ENCODE results near the gene TRAPPC4. TPM values are rescaled to one million over a fixed set of nuclear protein-coding genes. Genes with fewer than 3 reads are reported as not detected.
"Not testable (repeated sequence)": the region's sequence is repeated elsewhere in the genome, so short reads cannot be mapped to it uniquely, and the experiment has no call there.

The TRAPPC4 gene
- total RNA-seq, 1 donor from 2014 or later, result 32.7 TPM

DNA sequence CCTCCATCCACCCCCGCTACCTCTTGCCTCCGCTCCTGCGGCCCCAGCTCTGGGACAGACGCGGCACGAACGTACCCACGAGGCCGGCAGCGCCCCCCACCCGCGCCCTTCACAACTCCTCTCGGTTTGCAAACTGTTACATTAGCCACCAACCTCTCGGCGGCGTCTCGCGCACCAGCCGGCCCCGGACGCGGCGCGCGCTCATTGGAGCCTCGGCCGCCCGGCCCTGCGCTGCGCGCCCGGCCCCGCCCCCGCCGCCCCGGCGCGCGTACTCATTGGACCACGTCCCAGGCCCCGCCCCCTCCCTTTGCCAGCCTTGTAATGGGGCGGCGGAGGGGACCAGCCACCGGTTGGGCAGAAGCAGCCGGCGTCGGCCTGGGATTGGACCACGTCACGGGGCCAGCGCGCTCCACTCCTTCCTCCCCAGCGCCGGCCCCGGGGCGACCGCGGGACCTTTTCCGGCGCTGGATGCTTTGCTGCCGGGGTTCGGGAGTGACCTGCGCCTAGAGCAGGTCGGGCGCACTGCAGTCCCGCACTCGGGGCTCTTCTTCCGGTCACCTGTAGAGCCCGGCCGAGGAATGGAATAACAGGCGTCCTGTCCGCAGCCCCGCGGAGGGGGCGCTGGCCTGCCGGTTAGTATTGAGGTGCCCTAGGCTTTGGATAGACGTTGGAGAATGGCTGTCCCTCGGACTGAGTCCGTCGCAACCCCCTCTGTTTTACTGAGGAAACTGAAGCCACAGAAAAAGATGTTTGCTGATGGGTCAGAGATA is 38.6 kb downstream of the TRAPPC4 start, which contains the start of gene HYOU1:
Gene HYOU1, minus strand, starts transcription at position 206 of the 770 bp plus-strand sequence. CDS start 1,045 bp downstream, outside the sequence.
- Histone ChIP-seq H3K4me3 (peak within 1 kb of the TSS; percentile 99), H3K4me1 (peaks cover 42% of the 10 kb centered on the region), H3K27ac (replicated peaks) (peak within 1 kb of the TSS; percentile 85), H3K36me3 (peaks cover 33% of the 10 kb centered on the region), H3K27me3 (ENCODE audit: low read depth) (no peaks in the 10 kb centered on the region), H3K9me3 (replicated peaks) (no peaks in the 10 kb centered on the region)
- intact Hi-C loops (cut with micrococcal nuclease), result no loop called here
- TF ChIP-seq, protein P1, sequence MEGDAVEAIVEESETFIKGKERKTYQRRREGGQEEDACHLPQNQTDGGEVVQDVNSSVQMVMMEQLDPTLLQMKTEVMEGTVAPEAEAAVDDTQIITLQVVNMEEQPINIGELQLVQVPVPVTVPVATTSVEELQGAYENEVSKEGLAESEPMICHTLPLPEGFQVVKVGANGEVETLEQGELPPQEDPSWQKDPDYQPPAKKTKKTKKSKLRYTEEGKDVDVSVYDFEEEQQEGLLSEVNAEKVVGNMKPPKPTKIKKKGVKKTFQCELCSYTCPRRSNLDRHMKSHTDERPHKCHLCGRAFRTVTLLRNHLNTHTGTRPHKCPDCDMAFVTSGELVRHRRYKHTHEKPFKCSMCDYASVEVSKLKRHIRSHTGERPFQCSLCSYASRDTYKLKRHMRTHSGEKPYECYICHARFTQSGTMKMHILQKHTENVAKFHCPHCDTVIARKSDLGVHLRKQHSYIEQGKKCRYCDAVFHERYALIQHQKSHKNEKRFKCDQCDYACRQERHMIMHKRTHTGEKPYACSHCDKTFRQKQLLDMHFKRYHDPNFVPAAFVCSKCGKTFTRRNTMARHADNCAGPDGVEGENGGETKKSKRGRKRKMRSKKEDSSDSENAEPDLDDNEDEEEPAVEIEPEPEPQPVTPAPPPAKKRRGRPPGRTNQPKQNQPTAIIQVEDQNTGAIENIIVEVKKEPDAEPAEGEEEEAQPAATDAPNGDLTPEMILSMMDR (IDR thresholded peaks at IDR 0.05; ENCODE audit: borderline replicate concordance), result no peak
- DNase-seq, result peak; percentile 99

- H3K36me3 ChIP-seq, result peaks cover 14% of the 10 kb centered on the region
- peaks cover 49% of the 10 kb centered on the region for H3K4me1 ChIP-seq
- intact Hi-C loops (cut with micrococcal nuclease); H3K27me3 ChIP-seq (ENCODE audit: low read depth); H3K4me3 ChIP-seq; DNase-seq; H3K27ac ChIP-seq (replicated peaks); H3K9me3 ChIP-seq (replicated peaks): not testable (repeated sequence)
Observed at GRCh38 chr11:119059128-119059527, 40.6 kb downstream of the TRAPPC4 start.

DNA sequence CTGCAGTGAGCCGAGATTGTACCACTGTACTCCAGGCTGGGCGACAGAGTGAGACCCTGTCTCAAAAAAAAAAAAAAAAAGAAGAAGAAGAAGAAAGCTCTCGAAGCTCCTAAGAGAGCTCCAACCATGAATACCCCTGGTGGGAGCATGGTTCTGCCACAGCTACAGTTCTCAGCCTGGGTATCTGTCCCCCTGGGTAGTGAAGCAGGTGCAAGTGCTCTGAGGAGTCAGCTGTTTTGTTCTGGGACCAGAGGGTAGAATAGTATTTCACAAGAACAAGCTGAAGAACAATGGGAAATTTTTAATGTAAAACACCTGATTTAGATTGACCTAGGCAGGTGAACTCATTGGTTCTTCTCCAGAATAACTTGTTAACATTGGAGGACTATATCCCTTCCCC is 42.7 kb downstream of the TRAPPC4 start:
- Histone ChIP-seq H3K27ac (replicated peaks) (no peak overlapping the region), H3K9me3 (replicated peaks) (no peaks in the 10 kb centered on the region), H3K27me3 (ENCODE audit: low read depth) (no peaks in the 10 kb centered on the region), H3K4me3 (no peak overlapping the region), H3K4me1 (peaks cover 40% of the 10 kb centered on the region), H3K36me3 (peaks cover 5% of the 10 kb centered on the region)
- TF ChIP-seq, protein P1 (IDR thresholded peaks at IDR 0.05; ENCODE audit: borderline replicate concordance), result no peak
- no peak for DNase-seq
- intact Hi-C loops (cut with micrococcal nuclease), result no loop called here

GRCh38 chr11:119062779-119063178 is 44.2 kb downstream of the TRAPPC4 start:
- TF ChIP-seq, protein P1 (IDR thresholded peaks at IDR 0.05; ENCODE audit: borderline replicate concordance), result no peak
- intact Hi-C loops (cut with micrococcal nuclease), result no loop called here
- H3K4me1 ChIP-seq, result peaks cover 40% of the 10 kb centered on the region
- H3K9me3 ChIP-seq (replicated peaks), result no peaks in the 10 kb centered on the region
- no peak overlapping the region for H3K4me3 ChIP-seq
- no peaks in the 10 kb centered on the region for H3K27me3 ChIP-seq (ENCODE audit: low read depth)
- DNase-seq, result no peak
- peak overlapping the region; percentile 3 for H3K27ac ChIP-seq (replicated peaks)
- H3K36me3 ChIP-seq, result peaks cover 5% of the 10 kb centered on the region

GRCh38 chr11:119065369-119065768 is 46.8 kb downstream of the TRAPPC4 start:
- no peaks in the 10 kb centered on the region for H3K27me3 ChIP-seq (ENCODE audit: low read depth)
- H3K27ac ChIP-seq (replicated peaks), result no peak overlapping the region
- TF ChIP-seq, protein P1 (IDR thresholded peaks at IDR 0.05; ENCODE audit: borderline replicate concordance), result no peak
- intact Hi-C loops (cut with micrococcal nuclease), result no loop called here
- no peaks in the 10 kb centered on the region for H3K9me3 ChIP-seq (replicated peaks)
- no peak overlapping the region for H3K4me3 ChIP-seq
- DNase-seq, result no peak
- peaks cover 10% of the 10 kb centered on the region for H3K36me3 ChIP-seq
- H3K4me1 ChIP-seq, result peaks cover 52% of the 10 kb centered on the region
